Superior temporal gyrus (tissue), 1 donor: ENCODE data around the gene UBE2QL1.
A peak's percentile ranks its signal among the peaks of the same experiment; 100 is the strongest.

ENCODE experiments used
- DNase-seq: peaks from one replicate; pipeline ENCODE4 v3.0.0-alpha.2; 2016; ENCODE audit errors: extremely low spot score

Gene UBE2QL1

GRCh38 chr5:6454628-6455053 lies 6.0 kb downstream of the UBE2QL1 start:
- DNase-seq: peak; percentile 20

- DNase-seq: no peak
Measured at GRCh38 chr5:6455571-6456200, 7.0 kb downstream of the UBE2QL1 start.

GRCh38 chr5:6456766-6457370 lies 8.2 kb downstream of the UBE2QL1 start:
- DNase-seq: no peak

GRCh38 chr5:6457592-6457991 lies 8.9 kb downstream of the UBE2QL1 start:
- no peak for DNase-seq

GRCh38 chr5:6458833-6459232 lies 10.2 kb downstream of the UBE2QL1 start:
- no peak for DNase-seq

DNA sequence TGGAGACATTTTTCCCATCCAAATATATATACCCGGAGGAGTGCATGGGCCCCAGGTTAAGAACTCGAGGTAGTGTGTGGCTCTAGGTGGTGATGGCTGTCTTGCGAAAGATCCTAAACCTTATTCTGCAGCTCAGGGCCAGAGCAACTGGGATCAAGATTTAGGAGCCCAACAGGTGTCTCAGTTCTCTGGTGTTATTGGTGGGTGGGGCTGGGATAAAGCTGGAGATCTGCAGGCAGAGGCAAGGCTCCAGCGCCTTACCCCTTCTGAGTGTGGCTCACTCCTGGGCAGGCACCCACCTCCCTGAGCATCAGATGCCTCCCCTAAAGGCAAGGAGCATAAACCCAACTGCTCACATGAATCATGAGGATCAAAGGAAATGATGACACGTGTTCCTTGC lies 11.2 kb downstream of the UBE2QL1 start:
- DNase-seq: no peak

DNA sequence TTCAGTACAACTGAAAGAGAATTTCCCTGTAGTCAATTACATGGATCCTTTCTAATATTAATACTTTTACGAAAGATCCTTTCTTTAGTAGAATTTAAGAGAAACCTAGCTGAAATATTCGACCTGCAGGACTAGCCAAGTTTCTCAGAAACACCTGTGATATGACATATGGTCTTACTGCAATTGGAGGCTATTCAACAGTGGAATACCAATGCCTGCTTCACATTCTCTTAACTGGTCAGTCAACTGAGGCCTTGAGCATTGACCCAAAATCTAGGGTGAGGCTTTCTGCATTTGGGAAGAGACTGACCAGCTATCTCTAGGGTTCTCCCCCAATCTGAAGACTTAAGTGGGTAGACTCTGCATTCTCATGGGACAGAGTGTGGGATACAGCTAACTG lies 12.3 kb downstream of the UBE2QL1 start:
- DNase-seq: peak; percentile 32

DNA sequence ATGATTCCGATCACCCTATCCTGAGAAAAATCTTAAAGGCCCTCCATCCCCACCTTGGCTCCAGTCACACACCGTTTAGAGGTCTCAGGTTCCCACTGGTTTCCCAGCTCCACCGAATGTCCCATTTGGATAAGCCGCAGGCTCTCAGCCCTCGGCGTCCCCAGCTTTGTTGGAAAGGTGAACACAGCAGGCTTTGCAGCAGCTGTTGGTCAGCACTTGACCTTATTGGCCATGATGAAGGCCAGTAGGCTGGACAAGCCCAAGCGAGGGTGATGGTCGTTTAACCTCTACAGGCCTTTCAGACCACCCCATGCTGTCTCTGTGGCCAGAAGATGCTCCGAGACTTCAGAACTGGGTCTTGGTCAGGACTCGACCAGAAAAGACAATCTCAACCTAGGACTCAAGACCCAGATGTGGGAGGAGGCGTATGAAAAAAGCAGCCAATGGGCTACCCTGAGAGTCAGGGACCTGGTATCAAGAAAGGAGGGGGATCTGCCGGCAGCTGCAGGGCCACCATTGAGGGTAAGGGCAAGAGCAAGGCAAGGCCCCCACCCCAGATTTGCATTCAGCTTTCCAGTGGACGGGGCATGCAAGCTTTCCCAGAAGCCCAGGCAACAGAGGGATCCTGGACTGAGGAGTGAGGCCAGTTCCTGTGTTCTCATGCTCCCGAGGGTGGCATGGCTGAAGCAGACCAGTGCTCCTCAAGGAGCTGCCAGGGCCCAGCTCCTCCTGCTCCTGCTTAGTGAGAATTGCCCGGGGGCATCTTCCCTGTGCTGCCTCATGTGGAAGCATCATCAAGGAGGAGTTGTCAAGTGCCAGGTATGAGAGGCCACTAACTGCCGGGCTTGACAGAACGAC lies 13.4 kb downstream of the UBE2QL1 start:
- DNase-seq: no peak

GRCh38 chr5:6462671-6463070 lies 14.0 kb downstream of the UBE2QL1 start:
- DNase-seq: peak; percentile 26

- DNase-seq: peak; percentile 28
Measured at GRCh38 chr5:6464441-6464840, 15.8 kb downstream of the UBE2QL1 start.

GRCh38 chr5:6465831-6466790 lies 17.5 kb downstream of the UBE2QL1 start:
- DNase-seq: no peak

DNA sequence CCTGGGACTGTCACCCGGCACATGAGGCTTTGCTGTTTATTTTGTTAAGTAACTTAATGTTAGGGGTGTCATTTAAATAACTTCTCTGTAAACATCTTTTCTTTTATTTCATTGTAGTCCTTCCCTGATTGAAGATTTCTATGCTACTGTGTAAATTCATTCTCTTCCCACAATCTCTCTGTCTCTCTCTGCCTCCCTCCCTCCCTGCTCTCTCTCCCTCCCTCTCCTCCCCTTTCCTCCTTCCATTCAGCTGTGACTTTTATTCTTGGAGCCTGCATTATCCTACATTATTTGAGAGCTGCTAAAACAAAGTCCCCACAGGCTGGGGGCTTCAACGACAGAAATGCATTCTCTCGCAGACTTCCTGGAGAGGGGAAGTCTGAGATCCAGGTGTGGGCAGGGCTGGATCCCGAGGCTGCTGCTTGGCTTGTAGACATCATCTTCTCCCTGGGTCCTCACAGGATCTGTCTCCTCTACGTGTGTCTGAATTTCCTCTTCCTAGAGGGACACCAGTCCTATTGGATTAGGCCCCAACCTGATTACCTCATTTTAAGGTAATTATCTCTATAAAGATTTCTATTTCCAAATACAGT lies 18.4 kb downstream of the UBE2QL1 start:
- DNase-seq: peak; percentile 21

GRCh38 chr5:6467591-6467990 lies 18.9 kb downstream of the UBE2QL1 start:
- DNase-seq: no peak

DNA sequence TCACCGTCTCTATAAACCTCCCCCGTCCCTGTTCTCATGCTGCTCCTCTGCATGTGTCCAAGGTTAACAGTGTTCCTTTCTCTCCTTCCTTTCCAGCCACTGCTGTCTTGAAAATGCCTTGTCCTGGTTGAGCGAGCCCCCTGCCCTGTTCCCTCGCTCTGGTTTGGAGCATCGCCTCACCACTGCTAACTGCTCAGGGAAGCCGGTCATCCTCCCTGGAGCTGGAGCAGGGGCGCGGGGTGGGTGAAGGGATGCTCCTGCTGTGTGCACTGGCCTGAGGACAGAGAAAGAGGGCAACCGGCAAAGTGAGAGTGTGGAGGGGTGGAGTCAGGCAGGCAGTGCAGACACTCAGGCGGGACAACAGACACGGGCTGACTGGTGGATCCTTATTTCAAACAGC lies 19.4 kb downstream of the UBE2QL1 start:
- no peak for DNase-seq

DNA sequence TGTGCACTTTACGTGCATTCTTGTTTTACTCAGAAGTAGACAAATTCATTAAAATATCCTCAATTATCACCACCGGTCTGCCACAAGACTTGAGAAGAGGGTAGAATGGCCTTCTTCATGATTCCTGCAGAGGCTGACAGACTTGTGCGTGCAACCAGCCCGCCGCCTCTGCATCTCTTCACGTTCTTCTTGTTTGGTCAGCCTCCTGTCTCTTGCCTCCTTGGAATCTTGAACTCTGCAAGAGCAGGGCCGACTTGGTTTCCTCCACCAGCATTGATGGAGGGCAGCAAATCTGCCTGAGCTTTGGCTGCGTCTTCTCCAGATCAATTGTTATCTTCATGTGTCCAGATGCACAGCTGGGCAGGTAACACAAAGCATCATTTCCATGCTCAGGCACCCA lies 20.2 kb downstream of the UBE2QL1 start:
- DNase-seq: no peak

- DNase-seq: no peak
Measured at GRCh38 chr5:6469836-6470235, 21.2 kb downstream of the UBE2QL1 start.

GRCh38 chr5:6470672-6471071 lies 22.0 kb downstream of the UBE2QL1 start:
- no peak for DNase-seq

GRCh38 chr5:6471252-6471651 lies 22.6 kb downstream of the UBE2QL1 start:
- DNase-seq: no peak

- DNase-seq: no peak
Measured at GRCh38 chr5:6472792-6473191, 24.1 kb downstream of the UBE2QL1 start.

- DNase-seq: no peak
Measured at GRCh38 chr5:6473284-6473683, 24.6 kb downstream of the UBE2QL1 start.

GRCh38 chr5:6475626-6476312 lies 27.1 kb downstream of the UBE2QL1 start:
- no peak for DNase-seq
